ENCODE measurements around the gene HEATR1. TPM values are rescaled to one million over a fixed set of nuclear protein-coding genes. Genes with fewer than 3 reads are reported as not detected.
A peak's percentile ranks its signal among the peaks of the same experiment; 100 is the strongest.

HEATR1 gene
- total and polyA plus RNA-seq, 4 donors, result 4.2 to 37.5 (median 19.6) TPM

GRCh38 chr1:236502579-236502971 lies 101.7 kb downstream of the HEATR1 start:
- H3K27ac ChIP-seq (ENCODE audit: low read depth in 1 of 2, low read length in 1 of 2), result no peak overlapping the region
- no peaks in the 10 kb centered on the region for H3K27me3 ChIP-seq (ENCODE audit: control insufficient read depth in 3 of 3, insufficient read depth in 3 of 3, low read length in 2 of 3)
- DNase-seq (peak in 1 of 3 donors; percentile 10), ATAC-seq (ENCODE audit: insufficient read depth, low FRiP score) (no peak)
- WGBS, 2 donors, result 30 to 54% methylated on average over 2 of the region's 2 CpGs
- H3K4me1 ChIP-seq (ENCODE audit: control insufficient read depth in 5 of 5, insufficient read depth in 5 of 5, low read length in 5 of 5), result peaks cover 3 to 11% (median 5%) of the 10 kb centered on the region in 5 donors
- no peaks in the 10 kb centered on the region for H3K9me3 ChIP-seq (ENCODE audit: control insufficient read depth in 4 of 4, insufficient read depth in 3 of 4, low read length in 3 of 4)
- H3K4me3 ChIP-seq, result no peak overlapping the region
- H3K36me3 ChIP-seq (ENCODE audit: control insufficient read depth in 4 of 4, insufficient read depth in 4 of 4, low read length in 4 of 4), result no peaks in the 10 kb centered on the region
- no peak overlapping the region for H3K9ac ChIP-seq (ENCODE audit: insufficient read depth in 1 of 2, low read length in 2 of 2)
- TF ChIP-seq CTCF (IDR thresholded peaks at IDR 0.05; ENCODE audit: control extremely low read depth, extremely low read depth), result no peak

GRCh38 chr1:236501093-236501492 lies 103.2 kb downstream of the HEATR1 start:
- Histone ChIP-seq H3K27ac (ENCODE audit: low read depth in 1 of 2, low read length in 1 of 2) (no peak overlapping the region), H3K4me3 (no peak overlapping the region), H3K36me3 (ENCODE audit: control insufficient read depth in 4 of 4, insufficient read depth in 4 of 4, low read length in 4 of 4) (no peaks in the 10 kb centered on the region), H3K9ac (ENCODE audit: insufficient read depth in 1 of 2, low read length in 2 of 2) (no peak overlapping the region), H3K27me3 (ENCODE audit: control insufficient read depth in 3 of 3, insufficient read depth in 3 of 3, low read length in 2 of 3) (no peaks in the 10 kb centered on the region), H3K9me3 (ENCODE audit: control insufficient read depth in 4 of 4, insufficient read depth in 3 of 4, low read length in 3 of 4) (no peaks in the 10 kb centered on the region), H3K4me1 (ENCODE audit: control insufficient read depth in 5 of 5, insufficient read depth in 5 of 5, low read length in 5 of 5) (peaks cover 0 to 8% (median 0%) of the 10 kb centered on the region in 5 donors)
- TF ChIP-seq CTCF (IDR thresholded peaks at IDR 0.05; ENCODE audit: control extremely low read depth, extremely low read depth), result no peak
- WGBS, 2 donors, result 90 to 92% methylated on average over 6 of the region's 6 CpGs
- DNase-seq (no peak), ATAC-seq (ENCODE audit: insufficient read depth, low FRiP score) (no peak)

Other genes starting within 250 kb of the HEATR1 start
- 1 to 10 TPM; 1.8 to 2.3 TPM for gene EDARADD, start 210.2 kb downstream of the HEATR1 start, total RNA-seq
- gene EDARADD, start 210.2 kb downstream of the HEATR1 start, polyA plus RNA-seq, result under 1 TPM; 0.37 to 0.41 TPM
- gene LGALS8, start 80.5 kb downstream of the HEATR1 start, total RNA-seq, result 100 to 1,000 TPM in 1 of 2 donors, 10 to 100 TPM in 1; 62.0 to 160 TPM
- gene LGALS8, start 80.5 kb downstream of the HEATR1 start, polyA plus RNA-seq, result 10 to 100 TPM; 29.9 to 44.2 TPM
- gene ACTN2, start 82.0 kb upstream of the HEATR1 start, total RNA-seq, result 1 to 10 TPM; 3.6 to 6.6 TPM
- 1 to 10 TPM in 1 of 2 donors, under 1 TPM in 1; 0.81 to 2.5 TPM for gene ACTN2, start 82.0 kb upstream of the HEATR1 start, polyA plus RNA-seq
- gene MTR, start 190.8 kb upstream of the HEATR1 start, total RNA-seq, result 10 to 100 TPM; 36.7 to 49.3 TPM
- 1 to 10 TPM; 4.4 to 6.5 TPM for gene MTR, start 190.8 kb upstream of the HEATR1 start, polyA plus RNA-seq